K562 (cell line): ENCODE measurements around the gene NFATC3. TPM values are rescaled to one million over a fixed set of nuclear protein-coding genes. Genes with fewer than 3 reads are reported as not detected.

Source experiments
- ATAC-seq: fragments of 200-7000 bp; cut with Tn5 transposase; 3 replicates; pipeline ENCODE4 v1.9.1; 2020; ENCODE audit warnings: moderate library complexity
- BruUV-seq: library from RNA; stranded (reverse); fragments of 400-500 nt; replicated peaks from 2 replicates; lab custom pipeline; 2021; lab: Mats Ljungman, UMichigan
- CTCF ChIA-PET: fragments of 300-600 bp; formaldehyde crosslinking; extraction: SDS; loops from one replicate; lab custom pipeline; 2021; ENCODE audit warnings: low intra/inter-chr PET ratio; lab: Yijun Ruan, JAX
- POLR2A ChIA-PET: fragments of 300-600, 350-650 bp; sonication (Branson Sonifier 250); formaldehyde crosslinking; extraction: SDS; loops from one replicate; lab custom pipeline; 2021; ENCODE audit warnings: antibody characterized with exemption, inconsistent platforms; lab: Yijun Ruan, JAX
- DNase-seq, 4 experiments: peaks; one replicate each; pipeline versions ENCODE4 v3.0.0 to v3.0.0-alpha.2; 2011 to 2018; ENCODE audit warnings: low spot score in 3 of 4, mixed read lengths in 3 of 4; ENCODE audit errors: extremely low read depth in 1 of 4
- FAIRE-seq: peaks from 2 replicates; lab custom pipeline; 2011; peaks lifted over from hg19 to GRCh38; lab: Jason Lieb, UNC
- H2AFZ ChIP-seq: 2 replicates; pipeline ENCODE4 v1.6.0; 2011; ENCODE audit warnings: low read depth, low read length, control low read depth, inconsistent platforms
- H3K27ac ChIP-seq: fragments of 200-600 bp; 3 replicates; pipeline ENCODE4 v1.8.0; 2011; ENCODE audit warnings: low read depth, mild to moderate bottlenecking, control low read depth, inconsistent platforms, low read length, moderate library complexity, mixed read lengths; ENCODE audit errors: extremely low read depth
- H3K27me3 ChIP-seq, 2 experiments: fragments of 300-600 bp in 1 of 2; 2 replicates in 1 of 2; 3 replicates in 1 of 2; pipeline versions ENCODE4 v1.6.0 to v1.8.0; 2011; ENCODE audit warnings: inconsistent platforms in 2 of 2, low read length in 2 of 2, mild to moderate bottlenecking in 1 of 2, mixed read lengths in 1 of 2, moderate library complexity in 1 of 2; ENCODE audit not compliant: control insufficient read depth in 2 of 2, insufficient read depth in 2 of 2
- H3K36me3 ChIP-seq: fragments of 300-600 bp; 3 replicates; pipeline ENCODE4 v1.8.0; 2011; ENCODE audit warnings: mild to moderate bottlenecking, low read length, inconsistent platforms; ENCODE audit not compliant: control insufficient read depth, insufficient read depth
- H3K4me1 ChIP-seq, 2 experiments: fragments of 200-600 bp in 1 of 2; replicated peaks in 1 of 2; 2 replicates in 1 of 2; 3 replicates in 1 of 2; pipeline versions ENCODE4 v1.5.1 to v1.8.0; 2011; ENCODE audit warnings: inconsistent platforms in 2 of 2, low read length in 2 of 2, mild to moderate bottlenecking in 1 of 2, mixed read lengths in 1 of 2, moderate library complexity in 1 of 2; ENCODE audit not compliant: control insufficient read depth in 2 of 2, insufficient read depth in 2 of 2
- H3K4me2 ChIP-seq: 2 replicates; pipeline ENCODE4 v1.6.1; 2011; ENCODE audit warnings: low read length, control low read depth, inconsistent platforms, mixed read lengths; ENCODE audit not compliant: insufficient read depth
- H3K4me3 ChIP-seq: fragments of 200-600 bp; sonication (generic), shearing (Covaris generic); 2 replicates; pipeline ENCODE4 v1.5.1; 2016; ENCODE audit warnings: control low read depth, inconsistent platforms
- H3K79me2 ChIP-seq: fragments of 200-600 bp; 3 replicates; pipeline ENCODE4 v1.8.0; 2011; ENCODE audit warnings: low read length, inconsistent platforms; ENCODE audit not compliant: control insufficient read depth, insufficient read depth
- H3K9ac ChIP-seq, 2 experiments: 2 replicates each; pipeline versions ENCODE4 v1.6.0 to v1.6.1; 2011; ENCODE audit warnings: low read depth in 2 of 2, low read length in 2 of 2, control low read depth in 1 of 2, inconsistent platforms in 1 of 2, mild to moderate bottlenecking in 1 of 2, mixed read lengths in 1 of 2; ENCODE audit not compliant: insufficient read depth in 1 of 2
- H3K9me1 ChIP-seq: one replicate; pipeline ENCODE4 v1.6.0; 2011; ENCODE audit warnings: inconsistent platforms, mild to moderate bottlenecking, low read length, moderate library complexity; ENCODE audit not compliant: control insufficient read depth, insufficient read depth
- H3K9me3 ChIP-seq: replicated peaks from 2 replicates; pipeline ENCODE4 v1.5.1; 2011; ENCODE audit warnings: low read depth, low read length, inconsistent platforms; ENCODE audit not compliant: control insufficient read depth, insufficient read depth
- H4K20me1 ChIP-seq: replicated peaks from 2 replicates; pipeline ENCODE4 v1.6.1; 2011; ENCODE audit warnings: low read length, inconsistent platforms, mixed read lengths; ENCODE audit not compliant: control insufficient read depth, insufficient read depth
- BRD9 ChIP-seq: fragments of 450-650 bp; IDR thresholded peaks from 2 replicates; pipeline ENCODE4 v1.6.1; 2018; ENCODE audit warnings: low read depth; ENCODE audit not compliant: partially characterized antibody
- CHD1 ChIP-seq: fragments of 200-600 bp; sonication (generic); IDR thresholded peaks from one replicate; pipeline ENCODE4 v1.6.1; 2012; ENCODE audit warnings: mild to moderate bottlenecking, moderate library complexity, low read length, inconsistent platforms
- KHSRP ChIP-seq: fragments of 450-650 bp; IDR thresholded peaks from 2 replicates; pipeline ENCODE4 v1.6.1; 2017
- MEF2A ChIP-seq: IDR thresholded peaks from 2 replicates; pipeline ENCODE4 v1.6.1; 2011; ENCODE audit warnings: low read depth, mild to moderate bottlenecking, low read length, moderate library complexity; ENCODE audit not compliant: control insufficient read depth
- MEIS2 ChIP-seq: fragments of 450-650 bp; IDR thresholded peaks from 2 replicates; pipeline ENCODE4 v1.6.1; 2014; ENCODE audit warnings: mild to moderate bottlenecking; ENCODE audit not compliant: partially characterized antibody
- NR4A1 ChIP-seq, 2 experiments: fragments of 250-450 bp in 1 of 2; fragments of 450-650 bp in 1 of 2; sonication (Bioruptor Pico) in 1 of 2; IDR thresholded peaks; 2 replicates each; pipeline versions ENCODE4 v1.4.0 to v1.6.1; 2016 to 2020; ENCODE audit warnings: mild to moderate bottlenecking in 2 of 2, missing compliant biosample characterization in 1 of 2, missing genetic modification characterization in 1 of 2, moderate library complexity in 1 of 2
- SOX6 ChIP-seq: fragments of 450-650 bp; IDR thresholded peaks from 2 replicates; pipeline ENCODE4 v1.6.1; 2014; ENCODE audit warnings: mild to moderate bottlenecking
- SRF ChIP-seq, 2 experiments: fragments of 250-450, 450-650 bp in 1 of 2; sonication (Bioruptor Pico) in 1 of 2; sonication (generic) in 1 of 2; formaldehyde crosslinking; IDR thresholded peaks; 2 replicates each; pipeline versions ENCODE4 v1.5.0 to v1.5.1; 2020 to 2022; ENCODE audit warnings: mild to moderate bottlenecking in 1 of 2, missing genetic modification reagents in 1 of 2
- WGBS: fragments of 100-300 bp; shearing (Covaris generic); methylation state at CpG from one replicate; pipeline ENCODE4 v1.1.6; 2016; ENCODE audit warnings: low coverage, mixed read lengths; ENCODE audit not compliant: insufficient coverage; ENCODE audit errors: missing lambda C conversion rate; 5-methylcytosine and 5-hydroxymethylcytosine counted together
- in situ Hi-C: fragments of 300-500 bp; cut with MboI; formaldehyde crosslinking; loops from 4 replicates; pipeline ENCODE4 v1.15.0; 2018; ENCODE audit warnings: inconsistent platforms, mixed read lengths
- intact Hi-C: fragments of 100-400 bp; cut with micrococcal nuclease; formaldehyde crosslinking; loops from 2 replicates; pipeline ENCODE4 v1.14.2; 2022
- polyA plus RNA-seq, 8 experiments: library from polyadenylated mRNA; depleted of rRNA in 4 of 8; stranded (reverse) in 5 of 8; unstranded in 3 of 8; fragments of >200 nt; fragmentation: Nextera tagmentation in 2 of 8; fragmentation: Illumina TruSeq in 1 of 8; extraction: Ambion mirVana in 2 of 8; extraction: Trizol in 1 of 8; gene quantifications; 2 replicates each; pipeline versions ENCODE4 v1.2.1 to v1.2.3, GENCODE V29; 2011 to 2014; ENCODE audit warnings: inconsistent platforms in 1 of 8, missing spikeins in 1 of 8
- total RNA-seq, 7 experiments: library from RNA; depleted of rRNA in 6 of 7; stranded (reverse); fragments of >200 nt in 6 of 7; fragmentation: Illumina TruSeq in 2 of 7; extraction: Trizol in 2 of 7; gene quantifications; 2 replicates each; pipeline versions ENCODE4 v1.2.1 to v1.2.3, GENCODE V29; 2011 to 2021; ENCODE audit warnings: low replicate concordance in 1 of 7
- TF ChIP-seq, protein P1 (sequence below): fragments of 450-650 bp; IDR thresholded peaks from 2 replicates; pipeline ENCODE4 v1.6.1; 2018; ENCODE audit not compliant: partially characterized antibody
- TF ChIP-seq, protein P2 (sequence below): fragments of 250-450 bp; sonication (Bioruptor Pico); IDR thresholded peaks from 2 replicates; pipeline ENCODE4 v1.4.0; 2020; ENCODE audit warnings: borderline replicate concordance
- TF ChIP-seq, protein P3 (sequence below): fragments of 250-450 bp; sonication (Bioruptor Pico); IDR thresholded peaks from 2 replicates; pipeline ENCODE4 v1.5.0; 2022; ENCODE audit warnings: mild to moderate bottlenecking

Gene NFATC3
- total and polyA plus RNA-seq, 9 of the 15 experiments (the other 6 are each of a cell fraction or from before 2014, with no cell fraction given) = 15.7 to 98.4 (median 59.4) TPM

DNA sequence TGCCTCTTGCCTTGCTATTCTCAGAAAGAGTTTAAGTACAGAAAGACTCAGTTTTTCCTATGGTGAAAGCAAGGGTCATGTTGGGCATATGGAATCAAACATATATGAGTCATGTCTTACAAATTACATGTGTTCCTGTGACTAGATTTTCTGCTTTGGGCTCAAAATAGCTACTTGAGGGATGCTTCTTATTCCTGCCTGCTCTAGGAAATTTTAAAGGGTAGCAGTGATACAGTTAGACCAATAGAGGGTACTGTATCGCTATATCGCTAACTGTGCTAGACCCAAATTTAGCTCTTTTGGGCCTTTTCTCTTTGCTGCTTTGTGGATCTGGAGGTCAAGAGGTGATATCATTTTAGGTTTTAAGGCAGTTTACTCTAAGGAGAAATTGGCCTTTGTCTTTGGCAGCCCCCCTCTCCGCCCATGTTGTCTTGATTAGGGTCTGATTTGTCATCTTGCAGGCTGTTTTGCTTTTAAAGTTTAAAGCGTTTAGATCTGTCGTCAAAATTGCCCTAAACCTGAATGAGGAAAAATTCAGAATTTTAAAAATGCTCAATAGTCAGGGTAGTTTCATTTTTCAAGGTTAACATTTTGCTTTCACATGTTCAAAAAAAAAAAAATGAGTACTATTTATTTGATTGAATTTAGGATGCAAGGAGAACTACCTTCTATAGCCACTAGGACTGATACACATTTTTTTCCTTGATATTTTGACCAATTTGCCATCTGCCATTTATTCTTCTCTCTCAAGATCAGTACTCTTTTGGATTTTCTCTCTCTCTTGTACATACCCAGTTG lies 8.8 kb downstream of the NFATC3 start:
- no peak overlapping the region for H3K4me3 ChIP-seq
- ChIA-PET CTCF (interaction anchor here (0.6 to 1.6 kb wide), 4 partner anchors 22 to 156 kb away, joined by 3 to 5 read pairs (median 4); no protein-coding TSS in a partner anchor), POLR2A (interaction anchor here (0.8 to 2.7 kb wide), 8 partner anchors 9 to 250 kb away, joined by 3 to 11 read pairs (median 4); partner anchors contain the start of gene NFATC3)
- H3K9me3 ChIP-seq = no peaks in the 10 kb centered on the region
- H4K20me1 ChIP-seq = peaks cover 23% of the 10 kb centered on the region
- WGBS = 48% methylated on average over 5 of the region's 5 CpGs
- DNase-seq (peak in 3 of 4 experiments; percentile 26 to 59 (median 31)), FAIRE-seq (peak; percentile 71), ATAC-seq (peak; percentile 77)
- intact Hi-C loops (loop anchor here (2.0 kb wide), 1 partner anchor 135 kb away; no protein-coding TSS in a partner anchor), in situ Hi-C loops (no loop called here)
- peaks cover 18% of the 10 kb centered on the region for H3K36me3 ChIP-seq
- H2AFZ ChIP-seq = no peak overlapping the region
- peak overlapping the region; percentile 38 for H3K4me2 ChIP-seq
- BruUV-seq = no TSS peak
- no peak overlapping the region for H3K9ac ChIP-seq
- peak overlapping the region; percentile 33; the same call in 2 of the 3 replicates for H3K27ac ChIP-seq
- peaks cover 14 to 35% of the 10 kb centered on the region in 2 experiments; a peak in 4 of 5 replicates for H3K4me1 ChIP-seq
- H3K9me1 ChIP-seq = no peaks in the 10 kb centered on the region
- peaks cover 99% of the 10 kb centered on the region for H3K79me2 ChIP-seq
- H3K27me3 ChIP-seq = no peaks in the 10 kb centered on the region
- no peak for TF ChIP-seq MEIS2
- TF ChIP-seq, protein P1, sequence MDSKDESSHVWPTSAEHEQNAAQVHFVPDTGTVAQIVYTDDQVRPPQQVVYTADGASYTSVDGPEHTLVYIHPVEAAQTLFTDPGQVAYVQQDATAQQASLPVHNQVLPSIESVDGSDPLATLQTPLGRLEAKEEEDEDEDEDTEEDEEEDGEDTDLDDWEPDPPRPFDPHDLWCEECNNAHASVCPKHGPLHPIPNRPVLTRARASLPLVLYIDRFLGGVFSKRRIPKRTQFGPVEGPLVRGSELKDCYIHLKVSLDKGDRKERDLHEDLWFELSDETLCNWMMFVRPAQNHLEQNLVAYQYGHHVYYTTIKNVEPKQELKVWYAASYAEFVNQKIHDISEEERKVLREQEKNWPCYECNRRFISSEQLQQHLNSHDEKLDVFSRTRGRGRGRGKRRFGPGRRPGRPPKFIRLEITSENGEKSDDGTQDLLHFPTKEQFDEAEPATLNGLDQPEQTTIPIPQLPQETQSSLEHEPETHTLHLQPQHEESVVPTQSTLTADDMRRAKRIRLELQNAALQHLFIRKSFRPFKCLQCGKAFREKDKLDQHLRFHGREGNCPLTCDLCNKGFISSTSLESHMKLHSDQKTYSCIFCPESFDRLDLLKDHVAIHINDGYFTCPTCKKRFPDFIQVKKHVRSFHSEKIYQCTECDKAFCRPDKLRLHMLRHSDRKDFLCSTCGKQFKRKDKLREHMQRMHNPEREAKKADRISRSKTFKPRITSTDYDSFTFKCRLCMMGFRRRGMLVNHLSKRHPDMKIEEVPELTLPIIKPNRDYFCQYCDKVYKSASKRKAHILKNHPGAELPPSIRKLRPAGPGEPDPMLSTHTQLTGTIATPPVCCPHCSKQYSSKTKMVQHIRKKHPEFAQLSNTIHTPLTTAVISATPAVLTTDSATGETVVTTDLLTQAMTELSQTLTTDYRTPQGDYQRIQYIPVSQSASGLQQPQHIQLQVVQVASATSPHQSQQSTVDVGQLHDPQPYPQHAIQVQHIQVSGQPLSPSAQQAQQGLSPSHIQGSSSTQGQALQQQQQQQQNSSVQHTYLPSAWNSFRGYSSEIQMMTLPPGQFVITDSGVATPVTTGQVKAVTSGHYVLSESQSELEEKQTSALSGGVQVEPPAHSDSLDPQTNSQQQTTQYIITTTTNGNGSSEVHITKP = no peak
- TF ChIP-seq SRF (CRISPR knock-in tag; IDR thresholded peaks at IDR 0.05) = peak in 1 of 2 experiments; percentile 9; a peak in 1 of 4 replicates
- TF ChIP-seq MEF2A = peak; percentile 86
- TF ChIP-seq NR4A1 (CRISPR knock-in tag; IDR thresholded peaks at IDR 0.05) = no peak
- no peak for TF ChIP-seq NR4A1 (tag; IDR thresholded peaks at IDR 0.05)
- TF ChIP-seq SOX6 = no peak; the same call in 1 of the 2 replicates
- TF ChIP-seq, protein P2, sequence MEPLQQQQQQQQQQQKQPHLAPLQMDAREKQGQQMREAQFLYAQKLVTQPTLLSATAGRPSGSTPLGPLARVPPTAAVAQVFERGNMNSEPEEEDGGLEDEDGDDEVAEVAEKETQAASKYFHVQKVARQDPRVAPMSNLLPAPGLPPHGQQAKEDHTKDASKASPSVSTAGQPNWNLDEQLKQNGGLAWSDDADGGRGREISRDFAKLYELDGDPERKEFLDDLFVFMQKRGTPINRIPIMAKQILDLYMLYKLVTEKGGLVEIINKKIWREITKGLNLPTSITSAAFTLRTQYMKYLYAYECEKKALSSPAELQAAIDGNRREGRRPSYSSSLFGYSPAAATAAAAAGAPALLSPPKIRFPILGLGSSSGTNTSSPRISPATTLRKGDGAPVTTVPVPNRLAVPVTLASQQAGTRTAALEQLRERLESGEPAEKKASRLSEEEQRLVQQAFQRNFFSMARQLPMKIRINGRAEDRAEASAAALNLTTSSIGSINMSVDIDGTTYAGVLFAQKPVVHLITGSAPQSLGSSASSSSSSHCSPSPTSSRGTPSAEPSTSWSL (CRISPR knock-in tag) = no peak
- TF ChIP-seq CHD1 = no peak
- TF ChIP-seq, protein P3, sequence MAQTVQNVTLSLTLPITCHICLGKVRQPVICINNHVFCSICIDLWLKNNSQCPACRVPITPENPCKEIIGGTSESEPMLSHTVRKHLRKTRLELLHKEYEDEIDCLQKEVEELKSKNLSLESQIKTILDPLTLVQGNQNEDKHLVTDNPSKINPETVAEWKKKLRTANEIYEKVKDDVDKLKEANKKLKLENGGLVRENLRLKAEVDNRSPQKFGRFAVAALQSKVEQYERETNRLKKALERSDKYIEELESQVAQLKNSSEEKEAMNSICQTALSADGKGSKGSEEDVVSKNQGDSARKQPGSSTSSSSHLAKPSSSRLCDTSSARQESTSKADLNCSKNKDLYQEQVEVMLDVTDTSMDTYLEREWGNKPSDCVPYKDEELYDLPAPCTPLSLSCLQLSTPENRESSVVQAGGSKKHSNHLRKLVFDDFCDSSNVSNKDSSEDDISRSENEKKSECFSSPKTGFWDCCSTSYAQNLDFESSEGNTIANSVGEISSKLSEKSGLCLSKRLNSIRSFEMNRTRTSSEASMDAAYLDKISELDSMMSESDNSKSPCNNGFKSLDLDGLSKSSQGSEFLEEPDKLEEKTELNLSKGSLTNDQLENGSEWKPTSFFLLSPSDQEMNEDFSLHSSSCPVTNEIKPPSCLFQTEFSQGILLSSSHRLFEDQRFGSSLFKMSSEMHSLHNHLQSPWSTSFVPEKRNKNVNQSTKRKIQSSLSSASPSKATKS = no peak
- TF ChIP-seq KHSRP = no peak
- no peak for TF ChIP-seq BRD9
